OCI-LY1 (cell line): ENCODE measurements around the gene POLR1G.
A peak's percentile ranks its signal among the peaks of the same experiment; 100 is the strongest.

ENCODE experiments used
- H2AFZ ChIP-seq: fragments of 200-600 bp; sonication (generic), shearing (Covaris generic); 2 replicates; pipeline ENCODE4 v1.6.0; 2014; ENCODE audit warnings: antibody characterized with exemption, mild to moderate bottlenecking, low read length
- H3F3A ChIP-seq: fragments of 200-600 bp; sonication (generic), shearing (Covaris generic); 2 replicates; pipeline ENCODE4 v1.6.0; 2014; ENCODE audit warnings: mild to moderate bottlenecking, antibody characterized with exemption, low read length, moderate library complexity; ENCODE audit not compliant: insufficient read depth
- H3K27ac ChIP-seq: fragments of 200-600 bp; sonication (generic); 2 replicates; pipeline ENCODE4 v1.5.1; 2014; ENCODE audit warnings: low read length, mixed run types, mild to moderate bottlenecking, low read depth; ENCODE audit not compliant: poor library complexity, severe bottlenecking
- H3K27me3 ChIP-seq: fragments of 200-600 bp; sonication (generic); 2 replicates; pipeline ENCODE4 v1.6.0; 2014; ENCODE audit warnings: antibody characterized with exemption, mild to moderate bottlenecking, low read length, moderate library complexity; ENCODE audit not compliant: insufficient read depth
- H3K36me3 ChIP-seq: fragments of 200-600 bp; sonication (generic); 2 replicates; pipeline ENCODE4 v1.6.1; 2014; ENCODE audit warnings: mild to moderate bottlenecking, antibody characterized with exemption, low read length, moderate library complexity, mixed read lengths; ENCODE audit not compliant: insufficient read depth
- H3K4me1 ChIP-seq: fragments of 200-600 bp; sonication (generic); 2 replicates; pipeline ENCODE4 v1.5.1; 2014; ENCODE audit warnings: mild to moderate bottlenecking, low read length, moderate library complexity; ENCODE audit not compliant: insufficient read depth, severe bottlenecking
- H3K4me2 ChIP-seq: fragments of 200-600 bp; sonication (generic), shearing (Covaris generic); 2 replicates; pipeline ENCODE4 v1.6.1; 2014; ENCODE audit warnings: low read length
- H3K4me3 ChIP-seq: fragments of 200-600 bp; sonication (generic); 2 replicates; pipeline ENCODE4 v1.5.1; 2014; ENCODE audit warnings: low read length, low read depth, mild to moderate bottlenecking, mixed read lengths; ENCODE audit not compliant: poor library complexity, severe bottlenecking
- H3K79me2 ChIP-seq: fragments of 200-600 bp; shearing (Covaris generic); 2 replicates; pipeline ENCODE4 v1.6.1; 2016; ENCODE audit warnings: mixed run types, low read length, mixed read lengths; ENCODE audit not compliant: insufficient read depth
- H3K9ac ChIP-seq: fragments of 200-600 bp; sonication (generic), shearing (Covaris generic); 2 replicates; pipeline ENCODE4 v1.6.1; 2014; ENCODE audit warnings: mild to moderate bottlenecking, low read length, mixed read lengths
- H3K9me2 ChIP-seq: fragments of 200-600 bp; sonication (generic), shearing (Covaris generic); 2 replicates; pipeline ENCODE4 v1.6.1; 2014; ENCODE audit warnings: low read depth, mild to moderate bottlenecking, low read length, mixed read lengths
- H3K9me3 ChIP-seq: fragments of 200-600 bp; shearing (Covaris generic); 2 replicates; pipeline ENCODE4 v1.6.1; 2014; ENCODE audit warnings: low read length, mixed read lengths
- H4K20me1 ChIP-seq: fragments of 200-600 bp; sonication (generic), shearing (Covaris generic); 2 replicates; pipeline ENCODE4 v1.6.0; 2016; ENCODE audit warnings: mild to moderate bottlenecking, low read length; ENCODE audit not compliant: insufficient read depth
- CTCF ChIP-seq: fragments of 200-600 bp; sonication (generic), shearing (Covaris generic); IDR thresholded peaks from 2 replicates; pipeline ENCODE4 v1.5.1; 2017; ENCODE audit warnings: mild to moderate bottlenecking, antibody characterized with exemption, low read length, moderate library complexity, mixed read lengths
- EZH2 ChIP-seq: fragments of 200-600 bp; sonication (generic), shearing (Covaris generic); IDR thresholded peaks from 2 replicates; pipeline ENCODE4 v1.8.0; 2017; ENCODE audit warnings: borderline replicate concordance, mixed run types, mild to moderate bottlenecking, antibody characterized with exemption, low read length, moderate library complexity, mixed read lengths

POLR1G gene

GRCh38 chr19:45419396-45419795 lies 13.0 kb downstream of the POLR1G start:
- H3K4me3 ChIP-seq: peak overlapping the region; percentile 3
- no peaks in the 10 kb centered on the region for H3K9me3 ChIP-seq
- no peaks in the 10 kb centered on the region for H3K9me2 ChIP-seq
- H3K4me1 ChIP-seq: peaks cover 40% of the 10 kb centered on the region
- H4K20me1 ChIP-seq: no peaks in the 10 kb centered on the region
- peaks cover 19% of the 10 kb centered on the region; the same call in 1 of the 2 replicates for H3K36me3 ChIP-seq
- no peak for TF ChIP-seq CTCF
- no peak for TF ChIP-seq EZH2
- H3K4me2 ChIP-seq: peak overlapping the region; percentile 48
- no peaks in the 10 kb centered on the region for H3F3A ChIP-seq
- H3K27me3 ChIP-seq: no peaks in the 10 kb centered on the region
- no peak overlapping the region for H2AFZ ChIP-seq
- H3K9ac ChIP-seq: no peak overlapping the region; the same call in 1 of the 2 replicates
- H3K27ac ChIP-seq: peak overlapping the region; percentile 75
- no peaks in the 10 kb centered on the region for H3K79me2 ChIP-seq

- Histone ChIP-seq H2AFZ (no peak overlapping the region), H3K4me1 (peaks cover 43% of the 10 kb centered on the region), H3K9me3 (no peaks in the 10 kb centered on the region), H3K27me3 (no peaks in the 10 kb centered on the region), H4K20me1 (no peaks in the 10 kb centered on the region), H3F3A (no peaks in the 10 kb centered on the region), H3K4me2 (peak overlapping the region; percentile 48), H3K79me2 (no peaks in the 10 kb centered on the region), H3K9ac (no peak overlapping the region; the same call in 1 of the 2 replicates), H3K9me2 (no peaks in the 10 kb centered on the region), H3K27ac (peak overlapping the region; percentile 75), H3K4me3 (no peak overlapping the region), H3K36me3 (peaks cover 14% of the 10 kb centered on the region; the same call in 1 of the 2 replicates)
- TF ChIP-seq EZH2: no peak
These were observed 13.5 kb downstream of the POLR1G start for GRCh38 chr19:45419895-45420294.

- Histone ChIP-seq H3K9me3 (no peaks in the 10 kb centered on the region), H3K9me2 (no peaks in the 10 kb centered on the region), H3K4me2 (no peak overlapping the region), H3K36me3 (peaks cover 14% of the 10 kb centered on the region; the same call in 1 of the 2 replicates), H3K4me3 (no peak overlapping the region), H4K20me1 (no peaks in the 10 kb centered on the region), H3K27me3 (no peaks in the 10 kb centered on the region), H3K27ac (no peak overlapping the region), H3K9ac (no peak overlapping the region), H2AFZ (no peak overlapping the region), H3K79me2 (no peaks in the 10 kb centered on the region), H3F3A (no peaks in the 10 kb centered on the region), H3K4me1 (peaks cover 43% of the 10 kb centered on the region)
- no peak for TF ChIP-seq CTCF
- TF ChIP-seq EZH2: no peak
These were observed 13.9 kb downstream of the POLR1G start for GRCh38 chr19:45420356-45420755.

GRCh38 chr19:45420871-45421270 lies 14.4 kb downstream of the POLR1G start:
- Histone ChIP-seq H3K4me2 (no peak overlapping the region), H3K27me3 (no peaks in the 10 kb centered on the region)

More at GRCh38 chr19:45420871-45421270, 14.4 kb downstream of the POLR1G start:
- no peaks in the 10 kb centered on the region for H3K79me2 ChIP-seq
- no peaks in the 10 kb centered on the region for H4K20me1 ChIP-seq
- no peaks in the 10 kb centered on the region for H3K9me2 ChIP-seq
- H2AFZ ChIP-seq: no peak overlapping the region
- no peaks in the 10 kb centered on the region for H3K9me3 ChIP-seq
- no peak overlapping the region for H3K9ac ChIP-seq
- H3F3A ChIP-seq: no peaks in the 10 kb centered on the region
- no peak for TF ChIP-seq CTCF
- no peak for TF ChIP-seq EZH2
- H3K4me3 ChIP-seq: no peak overlapping the region
- peak overlapping the region; percentile 2 for H3K27ac ChIP-seq
- peaks cover 43% of the 10 kb centered on the region for H3K4me1 ChIP-seq
- peaks cover 10% of the 10 kb centered on the region; the same call in 1 of the 2 replicates for H3K36me3 ChIP-seq
